Activated CD4-positive, alpha-beta T cell treated with anti-CD3 and anti-CD28 coated beads, Interleukin-2, amount 50 U/mL, for 4 hours (primary cell): ENCODE measurements around the gene ADRA2C.

Experiments
- DNase-seq, 2 experiments: peaks; one replicate each; pipeline ENCODE4 v3.0.0-alpha.2; 2020

Gene ADRA2C

DNA sequence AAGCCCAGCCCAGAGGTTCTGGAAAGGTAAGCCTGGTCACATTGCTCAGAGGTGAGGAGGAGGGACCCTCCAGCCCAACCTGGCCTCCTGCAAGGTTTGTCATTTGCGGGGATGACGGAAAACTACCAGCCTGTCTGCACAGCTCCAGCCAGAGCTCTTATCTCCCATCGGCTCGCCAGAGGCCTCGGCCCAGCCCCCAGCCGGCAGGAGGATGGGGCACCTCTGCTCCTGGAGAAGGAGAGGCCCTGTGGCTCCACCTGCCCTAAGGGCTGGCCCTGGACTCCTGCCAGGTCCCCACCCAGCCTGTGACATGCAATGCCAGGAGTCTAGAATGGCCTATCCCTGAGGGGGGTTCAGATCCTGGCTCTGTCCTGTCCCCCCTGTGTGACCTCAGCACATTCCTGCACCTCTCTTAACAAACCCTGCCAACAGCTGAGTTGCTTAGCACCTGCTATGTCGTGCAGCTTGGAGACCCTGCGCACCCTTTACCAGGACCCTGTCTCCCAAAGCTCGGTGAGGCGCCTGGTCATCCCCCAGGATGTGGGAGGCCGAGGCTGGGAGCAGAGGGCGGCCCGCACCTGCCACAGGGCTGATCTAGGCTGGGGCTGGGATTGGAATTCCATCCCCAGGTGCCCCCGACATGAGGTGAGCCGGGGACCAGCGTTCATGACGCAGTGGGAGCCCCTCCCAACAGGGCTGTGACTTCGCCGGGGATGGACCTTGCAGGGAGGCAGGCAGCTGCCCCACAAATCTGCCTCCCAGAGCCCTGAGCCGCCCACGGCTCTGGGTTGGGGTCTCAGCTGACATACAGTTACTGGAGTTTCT is 14.4 kb downstream of the ADRA2C start:
- no peak for DNase-seq

DNA sequence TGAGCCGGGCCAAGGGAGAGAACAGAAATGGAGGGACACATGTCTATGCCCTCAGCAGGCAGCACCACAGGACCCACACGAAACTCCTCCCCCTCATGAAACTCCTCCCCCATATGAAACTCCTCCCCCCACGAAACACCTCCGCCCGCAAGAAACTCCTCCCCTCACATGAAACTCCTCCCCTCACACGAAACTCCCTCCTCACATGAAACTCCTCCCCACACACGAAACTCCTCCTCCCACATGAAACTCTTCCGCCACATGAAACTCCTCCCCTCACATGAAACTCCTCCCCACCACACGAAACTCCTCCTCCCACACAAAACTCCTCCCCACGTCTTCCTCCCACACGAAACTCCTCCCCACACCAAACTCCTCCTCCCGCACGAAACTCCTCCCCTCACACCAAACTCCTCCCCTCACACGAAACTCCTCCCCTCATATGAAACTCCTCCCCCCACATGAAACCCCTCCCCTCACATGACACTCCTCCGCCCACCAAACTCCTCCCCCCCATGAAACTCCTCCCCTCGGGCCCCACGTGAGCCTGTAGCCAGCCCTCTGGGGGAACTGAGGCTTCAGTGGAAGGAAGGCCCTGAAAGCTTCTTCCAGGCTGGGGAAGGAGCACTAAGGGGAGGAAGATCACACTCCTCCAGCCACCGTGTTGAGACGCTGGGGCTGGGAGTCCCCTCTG is 15.2 kb downstream of the ADRA2C start:
- no peak for DNase-seq

DNA sequence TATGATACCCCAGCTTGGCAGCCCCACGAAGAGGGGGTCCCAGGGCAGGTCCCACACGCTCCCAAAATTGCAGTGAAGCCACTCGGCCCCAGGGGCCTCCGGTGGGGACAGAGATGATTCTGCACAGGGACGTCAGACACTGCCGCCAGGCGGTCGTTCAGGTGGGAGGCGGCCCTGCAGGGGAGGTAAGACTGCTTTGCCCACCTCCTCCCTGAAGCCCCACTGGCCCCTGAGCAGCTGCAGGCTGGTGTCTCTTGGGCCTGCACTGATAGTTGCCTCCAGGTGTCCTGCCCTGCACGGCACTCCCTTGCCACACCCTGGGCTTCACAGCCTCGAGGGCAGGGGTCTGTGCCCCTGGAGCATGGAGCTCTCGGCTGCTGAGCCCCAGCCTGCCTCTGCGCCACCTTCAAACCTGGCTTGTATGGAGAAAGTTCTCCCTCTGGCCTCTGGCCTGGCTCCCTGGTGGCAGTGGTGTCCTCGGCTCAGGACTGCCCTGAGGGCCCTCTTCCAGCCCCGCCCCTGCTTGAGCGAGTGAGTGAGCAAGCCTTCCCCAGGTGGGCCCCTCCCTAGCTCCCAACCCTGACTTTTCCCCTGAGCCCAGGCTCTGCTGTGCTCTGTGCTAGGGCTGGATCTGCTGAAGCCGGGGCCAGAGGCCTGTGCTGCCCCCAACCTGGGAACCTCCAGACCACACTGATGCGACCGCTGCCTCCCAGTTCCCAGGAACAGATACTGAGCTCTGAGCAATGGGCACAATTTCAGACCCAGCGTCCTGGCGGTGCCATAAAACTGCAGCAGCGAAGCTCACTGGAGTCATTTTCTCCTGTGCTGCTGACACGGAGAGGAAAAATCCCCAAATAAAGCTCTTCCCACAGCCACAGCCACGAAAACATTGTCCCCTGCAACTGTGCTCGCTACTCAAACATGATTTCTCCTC is 16.1 kb downstream of the ADRA2C start:
- DNase-seq: no peak

DNA sequence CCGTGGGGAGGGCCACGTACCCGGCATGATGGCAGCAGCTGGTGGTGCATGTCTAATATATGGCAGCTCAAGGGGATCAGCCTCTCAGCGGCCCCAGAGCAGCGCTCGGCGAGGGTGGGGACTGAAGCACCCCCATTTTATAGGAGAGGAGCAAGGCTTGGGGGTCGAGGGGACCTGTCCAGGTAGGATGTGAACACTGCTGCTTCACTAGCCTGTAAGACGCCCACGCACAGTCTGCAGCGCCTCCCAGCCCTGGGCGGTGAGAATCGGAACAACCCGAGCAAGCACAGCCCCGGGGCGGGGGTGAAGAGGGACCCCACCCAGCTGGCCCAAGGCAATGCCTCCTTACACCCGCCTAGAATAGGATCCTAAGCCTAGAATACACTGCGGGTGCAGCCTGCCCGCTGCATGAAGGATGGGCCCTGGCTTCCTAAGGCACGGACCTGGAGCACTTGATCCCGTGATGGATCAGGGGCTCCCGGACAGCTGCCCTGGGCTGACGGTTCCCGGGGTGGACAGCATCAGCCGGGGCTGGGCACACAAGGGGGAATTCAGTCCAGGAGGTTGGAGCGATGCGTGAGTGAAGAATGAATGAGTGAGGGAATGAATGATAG is 17.6 kb downstream of the ADRA2C start:
- no peak for DNase-seq

DNA sequence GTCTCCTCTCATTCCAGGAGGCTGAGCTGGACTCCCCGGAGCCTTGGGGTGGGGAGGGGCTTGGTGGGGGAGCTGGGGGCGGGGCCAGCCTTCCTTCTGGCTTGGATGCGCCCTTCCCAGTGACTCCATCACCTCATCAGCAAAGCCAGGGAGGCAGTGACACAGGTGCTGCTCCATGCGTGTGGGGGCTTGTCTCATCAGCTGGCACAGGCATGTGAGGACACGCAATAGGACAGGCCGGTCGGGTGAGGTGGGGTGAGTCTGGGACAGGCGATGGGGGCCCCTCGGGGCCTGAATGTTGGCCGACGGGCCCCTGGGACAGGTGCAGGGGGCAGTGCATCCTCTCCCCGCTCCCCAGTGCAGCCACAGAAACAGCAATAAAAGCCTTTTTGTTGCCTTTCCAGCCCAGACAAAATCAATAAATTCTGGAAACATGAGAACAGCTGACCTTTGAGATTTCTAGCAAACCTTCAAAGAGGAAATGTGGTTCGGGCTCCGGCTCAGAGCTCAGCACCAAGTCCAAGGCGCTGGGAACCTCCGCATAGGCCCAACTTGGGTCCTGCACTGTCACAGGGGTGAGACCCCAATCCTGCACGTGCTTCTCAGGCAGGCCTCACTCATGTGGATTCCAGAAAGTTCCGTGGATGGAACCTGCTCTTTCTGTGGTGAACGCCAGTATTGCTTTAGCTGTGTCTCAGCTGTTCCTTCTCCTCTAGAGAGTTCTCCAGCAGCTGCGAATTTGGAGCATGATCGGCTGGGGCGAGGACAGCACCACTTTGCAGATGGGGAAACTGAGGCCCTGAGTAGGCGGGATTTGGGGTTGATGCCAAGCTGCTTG is 18.5 kb downstream of the ADRA2C start:
- no peak for DNase-seq

DNA sequence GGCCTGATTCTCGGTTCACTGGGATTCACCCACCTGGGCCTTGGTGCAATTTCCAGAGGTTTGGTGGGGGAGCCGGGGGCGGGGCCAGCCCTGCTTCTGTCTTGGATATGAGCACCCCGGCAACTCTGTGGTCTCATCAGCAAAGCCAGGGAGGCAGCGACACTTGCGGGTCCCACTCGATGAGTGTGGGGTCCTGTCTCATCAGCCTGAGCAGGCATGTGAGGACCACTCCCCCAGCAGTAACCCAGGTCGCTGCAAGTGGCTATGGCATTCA is 19.0 kb downstream of the ADRA2C start:
- DNase-seq: no peak

DNA sequence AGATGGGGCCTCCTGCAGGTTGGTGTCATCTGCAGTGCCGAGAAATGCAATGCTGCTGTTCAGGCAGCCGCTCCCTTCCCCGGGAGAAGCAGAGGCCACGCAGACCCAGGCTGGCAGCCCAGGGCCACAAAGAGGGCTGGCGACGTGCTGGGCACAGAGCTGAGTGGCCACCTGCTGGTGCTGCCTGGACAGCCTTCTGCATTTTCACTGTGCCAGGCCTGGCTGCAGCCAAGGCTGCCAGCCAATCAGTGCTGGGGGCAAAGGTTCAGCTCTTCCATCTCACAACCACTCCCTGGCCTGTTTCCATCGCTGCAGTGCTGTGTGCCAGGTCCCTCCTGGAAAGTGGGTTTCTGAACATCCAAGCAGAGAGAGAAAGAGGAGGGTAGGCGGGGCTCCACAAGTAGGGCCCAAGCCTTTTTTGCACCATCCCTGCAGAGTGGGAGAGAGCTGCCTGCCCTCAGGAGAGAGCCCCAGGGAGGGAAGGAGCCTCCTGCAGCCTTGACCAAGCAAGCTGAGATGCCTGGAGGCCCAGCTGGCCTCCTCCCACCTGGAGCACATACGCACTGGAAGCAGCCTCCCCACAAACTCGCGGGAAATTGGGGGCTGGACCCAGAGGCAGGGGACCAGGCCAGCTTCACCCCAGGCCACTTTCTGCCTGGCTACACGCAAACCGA is 20.1 kb downstream of the ADRA2C start:
- DNase-seq: no peak

DNA sequence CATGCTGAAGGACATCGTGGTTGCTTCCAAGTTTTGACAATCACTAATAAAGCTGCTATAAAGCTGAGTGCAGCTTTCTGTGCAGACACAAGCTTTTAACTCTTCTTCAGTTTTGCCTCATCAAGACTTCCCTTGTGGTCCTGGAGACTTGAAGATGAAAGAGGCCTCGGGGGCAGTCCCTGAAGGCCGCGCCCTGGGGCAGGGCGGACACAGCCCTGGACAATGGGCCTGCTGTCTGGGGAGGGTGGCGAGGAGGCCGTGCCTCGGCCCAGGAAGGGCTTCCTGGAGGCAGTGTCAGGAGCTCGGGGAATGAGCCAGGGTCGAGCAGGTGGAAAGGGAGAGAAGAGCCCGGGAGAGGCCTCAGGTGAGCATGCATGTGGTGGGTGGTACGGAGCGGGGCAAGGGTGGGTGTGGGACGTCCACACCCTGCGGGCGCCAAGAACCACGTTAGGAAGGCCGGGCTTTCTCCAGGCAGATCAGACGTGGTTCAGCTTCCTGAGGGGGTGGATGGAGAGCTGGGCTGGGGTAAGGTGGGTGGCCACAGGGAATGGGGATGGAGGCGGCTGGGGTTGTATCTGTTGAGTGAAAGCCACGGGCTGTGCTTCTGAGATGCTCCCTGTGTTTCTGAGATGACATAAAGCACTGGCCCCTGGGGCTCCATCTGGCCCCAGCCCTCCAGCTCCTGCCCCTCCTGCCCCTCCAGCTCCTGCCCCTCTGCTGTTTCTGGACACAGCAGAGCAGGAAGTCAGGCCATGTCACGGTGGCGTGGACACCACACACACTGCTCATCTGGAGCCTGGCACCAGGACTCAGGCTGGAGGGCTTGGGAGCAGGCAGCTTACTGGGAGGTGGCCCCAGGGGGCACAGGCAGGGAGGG is 21.5 kb downstream of the ADRA2C start:
- no peak for DNase-seq

DNA sequence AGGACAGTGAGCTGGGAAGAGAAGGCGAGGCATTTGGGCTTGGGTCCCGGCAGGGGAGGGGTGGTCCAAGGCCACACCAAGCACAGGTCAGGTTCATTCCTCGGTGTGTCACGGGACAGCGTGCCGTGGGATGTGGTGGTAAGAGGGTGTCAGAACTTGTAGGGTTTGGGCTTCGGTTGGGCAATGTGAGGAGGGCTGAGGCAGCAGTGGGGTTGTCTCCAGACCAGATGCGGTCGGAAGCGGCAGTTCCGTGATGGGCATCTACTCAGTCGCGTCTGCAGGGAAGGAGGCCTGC is 22.1 kb downstream of the ADRA2C start:
- DNase-seq: no peak

DNA sequence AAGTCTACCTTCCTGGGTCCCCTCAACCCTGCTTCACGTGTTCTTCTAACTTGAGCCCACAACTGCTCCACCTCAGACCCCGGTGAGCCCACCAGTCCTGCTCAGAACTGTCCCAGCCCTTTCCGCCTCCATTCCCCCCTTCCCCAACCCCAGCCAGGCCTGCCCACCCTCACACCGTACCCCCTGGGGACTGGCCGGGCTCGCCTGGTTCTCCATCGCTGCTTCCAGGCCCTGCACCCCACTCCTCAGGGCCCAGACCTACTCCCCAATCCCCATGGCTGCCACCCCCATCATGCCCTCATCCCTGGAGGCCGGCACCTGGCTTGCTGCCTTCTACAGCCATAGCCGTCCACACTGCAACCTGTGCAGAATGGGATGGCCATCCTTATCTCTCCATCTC is 23.4 kb downstream of the ADRA2C start:
- DNase-seq: no peak

DNA sequence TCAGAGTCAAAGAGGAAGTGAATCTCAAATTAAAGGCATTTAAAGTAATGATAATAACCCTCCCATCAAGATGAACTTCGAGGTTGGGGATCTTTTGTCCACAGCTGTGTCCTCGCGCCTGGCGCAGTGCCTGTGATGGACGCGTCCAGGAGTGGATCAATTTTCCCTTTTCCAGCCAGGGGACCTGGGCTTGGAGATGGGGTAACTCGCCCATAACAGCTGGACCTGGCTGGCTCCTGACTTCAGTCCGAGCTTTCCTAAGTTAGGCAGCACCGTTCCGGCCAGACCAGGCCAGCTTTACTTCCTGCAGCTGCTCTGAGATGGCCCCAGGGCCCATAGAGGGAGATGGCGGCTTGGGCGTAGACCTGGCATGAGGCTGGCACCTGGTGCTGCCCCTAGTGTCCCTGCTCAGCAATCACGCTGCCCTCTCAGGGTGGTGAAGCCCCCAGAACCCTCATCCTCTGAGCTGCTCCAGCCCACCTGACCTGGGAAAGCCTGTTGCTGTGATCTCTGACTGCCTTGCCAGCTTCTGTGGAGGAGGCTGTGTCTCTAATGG is 23.9 kb downstream of the ADRA2C start:
- DNase-seq: no peak

DNA sequence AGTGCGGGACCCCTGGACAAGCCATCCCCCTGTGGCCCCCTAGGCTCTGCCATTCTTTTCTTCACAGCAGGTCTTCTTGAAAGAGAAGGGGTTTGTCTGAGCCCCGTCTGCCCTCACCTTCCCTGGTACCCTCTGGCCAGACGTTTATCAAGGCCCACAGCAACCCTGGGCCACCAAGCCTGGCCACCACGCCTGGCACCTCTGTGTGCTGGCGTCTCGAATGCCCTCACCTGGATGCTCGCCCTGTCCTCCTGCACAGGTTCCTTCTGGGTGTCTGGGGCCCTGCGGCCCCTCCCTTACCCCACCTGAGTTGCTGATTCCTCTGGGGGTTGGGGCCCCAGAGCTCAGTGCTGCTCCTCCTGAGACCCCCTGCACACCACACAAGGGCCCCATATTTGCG is 25.1 kb downstream of the ADRA2C start:
- no peak for DNase-seq

DNA sequence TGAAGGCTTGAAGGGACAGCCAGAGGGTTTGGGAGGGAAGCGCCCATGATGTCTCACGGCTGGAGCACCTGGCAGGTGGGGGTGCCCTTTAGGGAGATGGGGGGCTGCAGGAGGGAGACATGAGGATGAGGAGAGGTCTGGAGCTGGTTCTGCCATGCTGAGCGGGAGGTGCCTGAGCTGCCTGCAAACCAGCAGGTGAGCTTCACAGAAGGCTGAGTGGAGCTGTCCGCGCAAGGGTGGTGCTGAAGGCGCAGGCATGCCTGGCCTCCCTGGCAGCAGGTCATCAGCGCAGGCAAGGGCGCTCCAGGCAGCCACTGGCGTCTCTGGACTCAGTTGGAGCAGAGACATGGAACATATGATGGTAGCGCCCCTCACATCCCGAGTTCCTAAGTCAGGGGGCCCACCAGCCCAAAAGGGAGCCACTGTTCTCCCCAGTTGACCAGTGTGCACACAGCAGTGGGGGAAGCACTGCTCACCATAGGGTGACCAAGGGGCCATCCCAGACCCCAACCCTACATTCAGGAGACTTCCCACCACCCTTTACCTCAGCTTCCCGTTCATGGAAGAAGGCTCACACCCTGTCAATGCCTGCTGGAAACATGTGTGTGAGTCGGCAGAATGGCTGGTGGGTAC is 25.8 kb downstream of the ADRA2C start:
- DNase-seq: no peak

DNA sequence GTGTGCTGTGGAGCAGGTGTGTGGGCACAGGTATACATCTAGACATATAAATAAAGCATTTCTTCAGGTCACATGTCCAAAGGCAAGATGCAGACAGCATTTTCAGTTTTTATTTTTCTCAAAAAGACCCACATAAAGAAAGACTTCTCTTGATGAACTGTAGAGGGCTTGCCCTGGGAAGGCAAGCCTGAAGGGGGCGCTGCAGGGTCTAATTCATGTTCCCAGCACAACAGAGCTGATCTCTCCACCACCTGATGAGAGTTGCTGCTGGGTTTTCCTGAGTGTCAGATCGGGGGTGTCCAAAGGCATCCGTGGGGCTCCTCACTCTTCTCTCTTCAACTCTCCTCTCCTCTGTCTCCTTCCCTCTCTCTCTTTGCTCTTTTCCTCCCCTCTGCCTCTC is 26.6 kb downstream of the ADRA2C start:
- DNase-seq: no peak

DNA sequence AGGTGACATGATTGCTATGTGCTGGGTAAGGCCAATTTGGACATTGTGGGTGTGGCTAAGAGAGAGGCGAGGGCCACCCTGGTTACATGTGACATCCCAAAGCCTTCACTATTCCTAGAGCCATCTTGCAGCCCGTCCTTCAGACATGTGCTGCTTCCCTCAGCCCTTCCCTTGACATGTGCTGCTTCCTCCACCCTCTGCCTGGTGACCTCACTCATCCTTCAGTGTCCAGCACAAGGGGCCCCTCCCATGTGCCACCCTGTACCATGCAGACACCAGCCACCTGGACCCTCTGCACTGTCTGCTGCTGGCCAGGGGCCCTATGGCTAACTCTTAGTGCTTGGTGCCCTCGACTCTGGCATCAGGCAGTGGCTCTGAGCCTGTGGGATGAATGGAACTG is 27.4 kb downstream of the ADRA2C start:
- no peak for DNase-seq

DNA sequence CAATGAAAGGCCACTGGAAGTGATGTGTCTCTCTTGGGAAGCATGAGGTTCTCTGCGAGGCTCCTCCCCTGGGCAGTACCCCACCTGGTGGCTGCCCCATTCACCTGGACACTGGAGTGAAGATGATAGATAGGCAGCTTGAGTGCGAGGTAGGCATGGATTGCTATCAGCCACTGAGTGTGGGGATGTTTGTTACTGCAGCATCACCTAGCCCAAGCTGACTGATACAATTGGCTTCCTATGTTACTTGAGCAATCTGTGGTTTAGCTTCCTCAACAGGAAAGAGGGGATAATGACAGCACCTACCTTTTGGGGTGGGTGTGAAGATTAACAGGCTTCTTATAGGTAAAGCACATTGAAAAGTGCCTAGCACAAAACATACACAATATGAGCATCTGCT is 30.8 kb downstream of the ADRA2C start:
- no peak for DNase-seq

DNA sequence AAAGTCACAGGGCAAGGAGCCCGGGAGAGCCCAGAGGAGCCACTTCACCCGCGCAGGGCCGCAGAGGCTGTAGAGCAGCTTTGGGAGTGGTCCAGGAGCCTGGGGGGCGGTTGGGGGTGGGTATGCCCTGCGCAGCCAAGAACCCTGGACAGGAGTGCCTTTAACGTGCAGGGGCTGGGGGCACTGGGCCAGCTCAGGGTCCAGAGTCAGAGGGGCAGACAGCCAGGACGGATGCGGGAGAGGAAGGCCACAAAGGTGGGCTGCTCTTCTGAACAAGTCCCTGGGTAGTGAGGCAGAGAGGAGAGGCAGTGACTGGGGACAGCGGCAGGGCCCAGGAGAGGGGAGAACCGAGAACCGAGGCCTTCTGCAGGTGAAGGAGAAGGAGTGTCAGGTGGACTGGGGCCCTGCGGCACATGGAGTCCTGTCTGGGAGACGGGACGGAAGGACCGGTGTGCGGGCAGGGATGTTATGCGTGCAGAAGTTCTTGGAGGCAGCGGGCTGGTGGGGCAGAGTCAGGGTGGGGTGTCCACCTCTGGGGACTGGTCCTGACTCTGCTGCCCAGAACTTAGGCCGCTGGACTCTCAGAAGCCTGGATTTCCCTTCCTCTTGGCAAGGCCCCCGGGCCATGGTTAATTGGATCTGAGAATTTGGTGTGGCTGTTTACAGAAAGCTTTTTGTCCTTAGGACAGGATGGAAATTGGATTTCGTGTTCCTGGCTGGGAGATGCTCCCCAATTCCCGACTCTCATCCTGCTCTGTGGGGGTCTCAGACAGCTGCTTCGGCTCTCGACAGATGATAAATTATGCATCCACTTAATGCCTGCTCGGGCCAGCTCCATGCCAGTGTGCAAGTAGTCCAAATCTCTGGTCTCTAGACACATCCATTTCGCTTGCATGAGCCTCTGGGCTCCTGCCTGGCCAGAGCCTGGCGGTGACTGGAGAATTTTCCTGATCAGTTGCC is 31.9 kb downstream of the ADRA2C start:
- no peak for DNase-seq

DNA sequence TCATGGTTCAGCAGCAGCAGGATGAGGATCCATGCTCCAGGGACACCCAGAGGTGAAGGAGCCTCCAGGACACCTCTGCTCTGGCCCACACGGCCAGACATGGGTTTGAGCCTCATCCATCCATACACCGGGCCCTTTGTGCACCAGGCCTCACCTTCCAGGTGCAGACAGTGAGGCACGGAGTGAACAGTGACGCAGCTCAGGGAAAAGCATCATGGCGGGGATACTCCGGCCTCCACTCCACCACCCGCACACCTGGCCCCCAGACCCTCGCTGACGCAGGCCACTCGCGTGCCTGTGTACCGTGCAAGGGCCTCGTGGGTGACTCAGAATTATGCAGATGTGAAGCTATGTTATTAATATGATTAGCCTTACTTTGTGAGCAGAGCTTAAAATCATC is 33.3 kb downstream of the ADRA2C start:
- DNase-seq: no peak

DNA sequence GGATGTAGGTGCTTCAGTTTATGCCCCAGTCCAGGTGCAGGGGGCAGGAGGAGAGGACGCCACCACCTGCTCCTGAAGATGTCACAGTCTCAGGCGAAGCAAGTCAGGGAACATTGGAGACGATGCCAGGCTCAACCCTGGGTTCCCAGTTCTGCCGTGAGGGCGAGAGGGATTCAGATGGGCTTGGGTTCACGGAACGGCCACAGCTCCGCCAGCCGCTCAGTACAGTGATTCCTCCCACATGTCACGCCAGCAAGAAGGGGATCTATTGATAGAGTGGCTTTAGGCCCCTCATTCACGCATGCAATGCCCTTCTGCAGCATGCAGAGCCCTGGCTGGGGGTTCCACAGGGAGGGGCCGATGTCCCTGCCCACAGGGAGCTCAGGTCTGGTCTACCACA is 34.2 kb downstream of the ADRA2C start:
- DNase-seq: no peak
